PC-3 (cell line): ENCODE measurements around the gene ATG4D.

ENCODE experiments used
- EZH2 ChIP-seq: fragments of 300-600 bp; sonication (generic); IDR thresholded peaks from one replicate; pipeline ENCODE4 v1.6.1; 2017; ENCODE audit warnings: antibody characterized with exemption, mild to moderate bottlenecking, low read length; ENCODE audit not compliant: unreplicated experiment
- EZH2phosphoT487 ChIP-seq: fragments of 300-600 bp; sonication (generic); IDR thresholded peaks from 2 replicates; pipeline ENCODE4 v1.6.1; 2018; ENCODE audit warnings: mild to moderate bottlenecking, antibody characterized with exemption, low read length, borderline replicate concordance
- TF ChIP-seq, protein P1 (sequence below): fragments of 300-600 bp; sonication (generic); conservative IDR thresholded peaks from 2 replicates; pipeline ENCODE4 v1.5.1; 2017; ENCODE audit warnings: antibody characterized with exemption, low read depth, mild to moderate bottlenecking, low read length

DNA sequence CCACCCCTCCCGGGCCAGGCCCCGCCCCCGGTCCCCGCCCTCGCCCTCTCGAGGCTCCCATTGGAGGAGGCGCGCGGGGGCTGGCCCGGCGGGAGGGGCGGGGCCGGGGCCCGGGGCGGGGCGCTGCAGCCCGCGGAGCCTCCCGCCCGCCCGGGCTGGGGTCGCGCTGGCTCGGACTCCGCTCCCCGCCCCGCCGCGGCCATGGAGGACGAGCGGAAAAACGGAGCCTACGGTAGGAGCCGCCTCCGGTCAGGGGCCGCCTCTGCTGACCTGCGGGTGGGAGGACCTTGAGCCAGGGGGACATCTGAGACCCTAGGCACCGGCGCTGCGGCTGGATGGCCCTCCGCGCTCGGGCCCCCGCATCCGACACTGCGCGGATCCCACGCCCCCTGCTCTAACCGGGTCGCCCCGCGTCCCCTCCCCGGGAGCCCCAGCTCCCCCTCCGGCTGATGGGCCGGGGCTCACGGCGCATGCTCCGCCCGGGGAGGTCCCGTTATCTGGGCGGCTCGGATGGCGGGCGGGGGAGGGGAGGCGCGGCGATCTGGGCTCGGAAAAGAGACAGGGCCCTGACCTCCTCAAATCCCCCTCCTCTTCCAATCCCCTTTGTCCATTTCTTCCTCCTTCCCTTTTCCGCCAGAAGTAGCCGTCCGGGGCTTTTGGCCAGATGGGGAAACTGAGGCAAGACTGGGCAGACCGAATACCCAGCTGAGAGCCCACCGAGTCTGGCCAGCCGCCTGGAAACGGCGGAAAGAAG is 58.8 kb downstream of the ATG4D start:
- TF ChIP-seq, protein P1, sequence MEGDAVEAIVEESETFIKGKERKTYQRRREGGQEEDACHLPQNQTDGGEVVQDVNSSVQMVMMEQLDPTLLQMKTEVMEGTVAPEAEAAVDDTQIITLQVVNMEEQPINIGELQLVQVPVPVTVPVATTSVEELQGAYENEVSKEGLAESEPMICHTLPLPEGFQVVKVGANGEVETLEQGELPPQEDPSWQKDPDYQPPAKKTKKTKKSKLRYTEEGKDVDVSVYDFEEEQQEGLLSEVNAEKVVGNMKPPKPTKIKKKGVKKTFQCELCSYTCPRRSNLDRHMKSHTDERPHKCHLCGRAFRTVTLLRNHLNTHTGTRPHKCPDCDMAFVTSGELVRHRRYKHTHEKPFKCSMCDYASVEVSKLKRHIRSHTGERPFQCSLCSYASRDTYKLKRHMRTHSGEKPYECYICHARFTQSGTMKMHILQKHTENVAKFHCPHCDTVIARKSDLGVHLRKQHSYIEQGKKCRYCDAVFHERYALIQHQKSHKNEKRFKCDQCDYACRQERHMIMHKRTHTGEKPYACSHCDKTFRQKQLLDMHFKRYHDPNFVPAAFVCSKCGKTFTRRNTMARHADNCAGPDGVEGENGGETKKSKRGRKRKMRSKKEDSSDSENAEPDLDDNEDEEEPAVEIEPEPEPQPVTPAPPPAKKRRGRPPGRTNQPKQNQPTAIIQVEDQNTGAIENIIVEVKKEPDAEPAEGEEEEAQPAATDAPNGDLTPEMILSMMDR: no peak
- no peak for TF ChIP-seq EZH2phosphoT487
- TF ChIP-seq EZH2: no peak
